Epithelial cell of esophagus (primary cell): ENCODE results near the gene RPS5.
"Not testable (repeated sequence)": the region's sequence is repeated elsewhere in the genome, so short reads cannot be mapped to it uniquely, and the experiment has no call there.

Experiments used
- DNase-seq: peaks from one replicate; pipeline ENCODE4 v3.0.0; 2010; ENCODE audit warnings: low read depth
- H3K4me3 ChIP-seq: 2 replicates; pipeline ENCODE4 v1.5.1; 2011; ENCODE audit warnings: mild to moderate bottlenecking, low read length, control low read depth
- TF ChIP-seq, protein P1 (sequence below): IDR thresholded peaks from 2 replicates; pipeline ENCODE4 v1.5.1; 2011; ENCODE audit warnings: low read depth, mild to moderate bottlenecking, low read length, control low read depth, inconsistent platforms; ENCODE audit not compliant: insufficient read depth; ENCODE audit errors: missing control alignments

RPS5 gene

DNA sequence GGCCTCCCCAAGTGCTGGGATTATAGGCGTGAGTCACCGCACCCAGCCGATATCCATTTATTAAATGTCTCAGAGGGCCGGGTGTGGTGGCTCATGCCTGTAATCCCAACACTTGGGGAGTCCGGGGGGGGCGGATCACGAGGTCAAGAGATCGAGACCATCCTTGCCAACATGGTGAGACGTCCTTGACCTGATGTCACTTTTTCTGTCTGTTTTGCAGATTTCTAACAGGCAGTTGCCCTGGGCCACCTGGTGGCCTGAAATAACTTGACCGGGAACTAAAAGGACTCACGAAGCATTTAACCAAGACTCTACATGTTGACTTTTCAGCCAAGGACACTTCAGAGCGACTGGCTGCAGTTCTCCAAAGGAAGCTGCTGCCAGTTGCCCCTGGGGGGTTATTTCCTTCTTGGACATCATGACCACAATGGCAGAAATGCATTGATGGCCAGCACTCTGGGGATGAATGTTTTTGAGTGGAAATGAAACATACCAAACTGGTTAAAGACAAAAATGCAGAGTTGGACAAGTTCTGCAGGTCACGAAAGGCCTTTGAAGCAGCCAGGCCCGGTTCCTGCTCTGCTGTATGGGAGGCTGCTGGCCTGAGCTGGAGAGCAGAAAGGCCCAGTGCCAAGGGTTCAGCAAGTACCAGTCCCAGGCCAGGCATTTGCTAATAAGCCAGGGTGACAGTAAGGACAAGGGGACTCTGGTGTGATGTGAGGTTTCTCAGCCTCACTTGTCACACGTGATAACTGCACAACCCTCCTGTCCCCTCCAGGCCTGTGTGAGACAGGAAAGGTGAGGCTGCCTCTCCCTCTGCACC, 14.5 kb upstream of the RPS5 start:
- DNase-seq = no peak
- H3K4me3 ChIP-seq = no peak overlapping the region
- TF ChIP-seq, protein P1, sequence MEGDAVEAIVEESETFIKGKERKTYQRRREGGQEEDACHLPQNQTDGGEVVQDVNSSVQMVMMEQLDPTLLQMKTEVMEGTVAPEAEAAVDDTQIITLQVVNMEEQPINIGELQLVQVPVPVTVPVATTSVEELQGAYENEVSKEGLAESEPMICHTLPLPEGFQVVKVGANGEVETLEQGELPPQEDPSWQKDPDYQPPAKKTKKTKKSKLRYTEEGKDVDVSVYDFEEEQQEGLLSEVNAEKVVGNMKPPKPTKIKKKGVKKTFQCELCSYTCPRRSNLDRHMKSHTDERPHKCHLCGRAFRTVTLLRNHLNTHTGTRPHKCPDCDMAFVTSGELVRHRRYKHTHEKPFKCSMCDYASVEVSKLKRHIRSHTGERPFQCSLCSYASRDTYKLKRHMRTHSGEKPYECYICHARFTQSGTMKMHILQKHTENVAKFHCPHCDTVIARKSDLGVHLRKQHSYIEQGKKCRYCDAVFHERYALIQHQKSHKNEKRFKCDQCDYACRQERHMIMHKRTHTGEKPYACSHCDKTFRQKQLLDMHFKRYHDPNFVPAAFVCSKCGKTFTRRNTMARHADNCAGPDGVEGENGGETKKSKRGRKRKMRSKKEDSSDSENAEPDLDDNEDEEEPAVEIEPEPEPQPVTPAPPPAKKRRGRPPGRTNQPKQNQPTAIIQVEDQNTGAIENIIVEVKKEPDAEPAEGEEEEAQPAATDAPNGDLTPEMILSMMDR = no peak

DNA sequence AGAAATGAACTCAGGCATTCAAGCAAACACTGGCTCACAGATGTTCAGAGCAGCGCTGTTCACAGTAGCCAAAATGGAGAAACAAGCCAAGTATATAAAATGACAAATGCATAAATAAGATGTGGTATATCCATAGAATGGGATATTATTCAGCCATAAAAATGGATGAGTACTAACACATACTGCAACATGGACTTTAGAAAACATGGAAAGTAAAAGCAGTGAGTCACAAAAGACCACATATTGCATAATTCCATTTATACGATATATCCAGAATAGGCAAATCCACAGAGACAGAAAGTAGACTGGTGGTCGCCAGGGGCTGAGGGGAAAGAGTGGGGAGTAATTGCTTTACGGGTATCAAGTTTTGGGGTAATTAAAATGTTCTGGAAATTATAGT, 12.9 kb upstream of the RPS5 start:
- DNase-seq = no peak
- TF ChIP-seq, protein P1 = no peak
- no peak overlapping the region for H3K4me3 ChIP-seq

DNA sequence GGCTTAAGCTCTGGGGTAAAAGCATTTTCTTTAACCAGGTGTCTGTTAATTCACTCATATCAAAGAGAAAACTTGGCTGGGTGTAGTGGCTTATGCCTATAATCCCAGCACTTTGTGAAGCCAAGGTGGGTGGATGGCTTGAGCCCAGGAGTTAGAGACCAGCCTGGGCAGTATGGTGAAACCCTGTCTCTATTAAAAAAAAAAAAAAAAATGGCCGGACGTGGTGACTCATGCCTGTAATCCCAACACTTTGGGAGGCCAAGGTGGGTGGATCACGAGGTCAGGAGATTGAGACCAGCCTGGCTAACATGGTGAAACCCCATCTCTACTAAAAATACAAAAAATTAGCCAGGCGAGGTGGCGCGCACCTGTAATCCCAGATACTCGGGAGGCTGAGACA, 10.3 kb upstream of the RPS5 start:
- not testable (repeated sequence) for H3K4me3 ChIP-seq, DNase-seq

DNA sequence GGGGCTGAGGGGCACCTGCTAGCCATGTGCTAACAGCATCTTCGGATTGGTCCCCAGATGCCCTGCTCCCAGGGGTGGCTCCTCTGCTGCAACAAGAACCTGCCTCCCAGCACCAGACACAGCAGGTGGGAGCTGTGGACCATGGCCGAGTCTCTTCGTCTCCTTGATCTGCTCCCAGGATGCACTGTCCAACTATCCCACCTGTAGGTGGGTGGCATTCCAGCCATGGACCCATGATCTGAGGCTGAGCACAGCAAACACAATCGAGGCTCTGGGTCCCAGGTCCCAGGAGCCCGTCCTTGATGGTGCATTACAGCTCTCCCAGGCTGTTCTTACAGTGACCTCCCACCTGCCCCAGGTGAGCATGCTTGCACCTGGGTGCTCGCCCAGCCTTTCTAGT, 7.8 kb upstream of the RPS5 start:
- TF ChIP-seq, protein P1 = no peak
- H3K4me3 ChIP-seq = no peak overlapping the region
- no peak for DNase-seq

DNA sequence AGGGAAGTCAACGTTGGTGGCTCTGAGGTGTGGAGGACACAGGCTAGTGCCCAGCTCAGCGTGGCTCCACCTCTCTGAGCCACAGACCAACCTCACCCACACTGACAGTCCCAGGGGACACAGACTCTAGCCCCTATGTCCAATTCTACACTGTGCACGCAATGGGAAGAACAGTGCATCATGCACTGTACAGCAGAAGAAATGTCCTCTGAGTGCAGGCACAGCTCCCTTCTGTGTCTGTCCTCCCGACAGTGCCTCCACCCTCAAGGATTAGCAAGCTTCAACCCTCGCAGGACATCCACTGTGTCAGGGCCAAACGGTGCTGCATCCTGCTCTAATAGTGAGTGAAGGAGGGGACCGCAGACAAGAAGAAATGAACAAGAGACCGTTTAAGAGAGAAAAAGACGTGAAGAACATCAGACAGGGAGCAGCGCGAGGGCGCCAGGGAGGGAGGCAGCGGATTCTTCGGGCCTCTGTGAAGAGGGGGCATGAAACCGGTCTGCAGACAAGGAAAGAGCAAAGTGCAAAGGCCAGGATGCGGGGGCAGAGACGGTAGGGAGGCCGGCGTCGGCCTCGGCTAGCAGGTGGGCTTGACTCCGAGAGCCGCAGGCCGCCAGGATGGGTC, 6.9 kb upstream of the RPS5 start:
- H3K4me3 ChIP-seq = peak overlapping the region; percentile 91
- DNase-seq = peak; percentile 11
- TF ChIP-seq, protein P1 = no peak

DNA sequence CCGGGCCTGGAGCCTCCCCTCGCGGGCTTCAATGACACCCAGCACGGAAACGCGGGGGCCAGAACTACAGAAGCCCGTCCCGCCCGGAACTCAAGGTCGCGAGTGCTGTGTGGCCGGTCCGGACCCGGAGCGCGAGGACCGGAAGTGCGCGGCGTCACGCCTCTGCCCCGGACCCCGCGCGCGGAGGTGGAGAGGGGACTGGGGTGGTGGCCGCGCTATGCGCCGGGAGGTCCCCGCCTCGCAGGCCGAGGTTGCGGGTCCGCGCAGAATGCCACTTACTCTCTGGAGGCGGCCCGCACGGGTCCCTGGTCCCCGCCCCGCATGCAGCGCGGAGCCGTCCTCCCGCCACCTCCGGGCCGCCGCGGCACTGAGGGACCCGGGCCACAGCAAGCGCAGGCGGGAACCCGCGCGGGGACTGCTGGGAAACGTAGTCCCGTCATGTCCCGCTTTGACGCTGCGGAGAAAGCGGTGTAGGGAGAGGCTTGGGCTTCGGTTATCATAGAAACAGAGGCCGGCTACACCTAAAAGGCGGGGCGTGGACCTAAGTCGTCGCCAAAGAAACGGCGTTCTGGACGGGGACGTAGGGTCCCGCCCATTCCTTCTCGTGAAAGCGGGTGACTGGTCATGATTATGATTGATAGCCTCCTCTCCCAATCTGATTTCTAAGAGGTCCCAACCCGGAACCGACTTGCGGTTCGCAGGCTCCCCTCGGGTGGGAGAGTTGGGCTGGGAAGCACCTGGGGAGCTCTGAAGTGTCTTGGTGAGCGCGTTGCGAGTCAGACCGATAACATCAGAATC, 6.2 kb upstream of the RPS5 start, which contains the start of gene ZNF837:
Gene ZNF837 (minus strand): TSS at position 369 of the 798 bp plus-strand sequence. CDS start 11,698 bp downstream, outside the sequence.
- peak within 1 kb of the TSS; percentile 91 for H3K4me3 ChIP-seq
- peak; percentile 100 for DNase-seq
- TF ChIP-seq, protein P1 = no peak

DNA sequence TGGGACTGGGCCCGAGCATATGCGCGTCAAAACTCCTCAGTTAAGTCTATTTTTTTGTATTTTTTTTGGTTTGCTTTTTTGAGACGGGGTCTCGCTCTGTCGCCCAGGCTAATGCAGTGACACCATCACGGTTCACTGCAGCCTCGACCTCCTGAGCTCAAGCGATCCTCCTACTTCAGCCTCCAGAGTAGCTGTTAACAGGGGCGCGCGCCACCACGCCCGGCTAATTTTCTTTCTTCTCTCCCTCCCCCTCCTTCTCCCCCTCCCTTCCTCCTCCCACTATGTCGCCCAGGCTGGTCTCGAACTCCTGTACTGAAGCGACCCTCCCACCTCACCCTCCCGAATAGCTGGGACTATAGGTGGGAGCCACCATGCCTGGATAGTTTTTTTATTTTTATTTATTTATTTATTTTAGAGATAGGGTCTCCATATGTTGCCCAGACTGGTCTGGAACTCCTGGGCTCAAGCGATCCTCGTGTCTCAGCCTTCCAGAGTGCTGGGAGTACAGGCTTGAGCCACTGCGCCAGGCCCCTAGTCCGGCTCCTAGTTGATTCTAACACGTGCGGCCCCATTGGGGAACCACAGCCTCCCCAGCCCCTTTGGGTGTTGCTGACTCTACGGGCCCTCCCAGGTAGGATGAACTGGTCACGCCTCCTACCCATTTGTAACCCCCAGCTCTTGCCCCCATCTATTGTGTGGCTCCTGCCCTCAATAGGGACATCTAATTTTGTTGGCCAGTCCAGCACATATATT, 5.4 kb upstream of the RPS5 start:
- H3K4me3 ChIP-seq = peak overlapping the region; percentile 91
- TF ChIP-seq, protein P1 = no peak
- no peak for DNase-seq
